ENCODE results near the gene MRPL17.
A peak's percentile ranks its signal among the peaks of the same experiment; 100 is the strongest.
"Not testable (repeated sequence)": the region's sequence is repeated elsewhere in the genome, so short reads cannot be mapped to it uniquely, and the experiment has no call there.

MRPL17 gene

DNA sequence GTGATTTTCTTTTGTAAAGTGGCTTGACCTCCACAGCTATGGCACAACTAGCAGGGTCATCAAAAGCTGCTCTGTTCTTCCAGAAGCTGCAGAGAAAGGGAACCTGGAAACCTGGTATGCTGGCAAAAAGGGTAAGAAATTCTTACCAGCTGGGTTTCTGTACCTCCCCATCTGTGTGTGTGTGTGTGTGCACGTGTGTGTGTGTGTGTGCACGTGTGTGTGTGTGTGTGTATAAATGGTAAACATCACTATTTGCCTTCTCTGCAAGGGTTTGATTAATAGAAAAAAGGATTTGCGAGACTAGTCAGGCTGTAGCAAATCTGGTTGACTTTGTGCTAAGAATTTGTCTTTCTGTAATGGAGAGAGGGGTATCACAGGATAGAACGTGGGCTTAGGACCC lies 4.7 kb upstream of the MRPL17 start:
- peaks cover 0 to under 1% (median 0%) of the 10 kb centered on the region in 11 experiments; a peak in 1 of 22 replicates for H4K20me1 ChIP-seq
- H3K4me1 ChIP-seq, result peaks cover 0 to 15% (median 5%) of the 10 kb centered on the region in 10 experiments; a peak in 13 of 20 replicates
- H3K27me3 ChIP-seq, result no peaks in the 10 kb centered on the region
- H3K4me2 ChIP-seq, result no peak overlapping the region
- H3K36me3 ChIP-seq, result no peaks in the 10 kb centered on the region
- no peak overlapping the region for H3K27ac ChIP-seq
- no peak overlapping the region for H3K9ac ChIP-seq
- no peak for TF ChIP-seq Cebpa-rat (IDR thresholded peaks at IDR 0.05)
- H3K4me3 ChIP-seq, result no peak overlapping the region
- peaks cover 0 to 8% (median 5%) of the 10 kb centered on the region in 11 experiments; a peak in 7 of 22 replicates for H3K9me3 ChIP-seq (replicated peaks in 1 of 11)

DNA sequence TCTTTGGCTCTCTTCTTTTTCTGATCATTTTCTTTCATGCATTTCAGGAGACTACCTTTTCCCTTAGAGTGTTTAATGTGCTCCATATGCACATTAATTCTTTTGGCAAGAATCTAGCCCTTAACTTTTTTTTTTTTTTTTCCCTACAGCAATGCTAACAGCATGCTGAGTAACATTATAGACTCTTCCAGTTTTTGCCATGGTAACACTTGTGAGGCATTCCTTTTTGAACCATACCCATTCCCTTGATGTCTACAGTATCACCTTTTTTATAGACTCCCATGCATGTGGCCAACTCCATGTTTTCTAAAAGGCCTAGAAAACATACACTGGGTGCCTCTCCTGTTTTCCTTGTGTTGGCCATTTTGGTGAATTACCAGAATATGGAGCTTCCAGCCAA lies 2.9 kb upstream of the MRPL17 start:
- Histone ChIP-seq H3K4me1 (peaks cover 14 to 19% (median 17%) of the 10 kb centered on the region in 10 experiments), H3K9ac (no peak overlapping the region), H3K27ac (no peak overlapping the region), H4K20me1 (peaks cover 0 to 19% (median 14%) of the 10 kb centered on the region in 11 experiments; a peak in 17 of 22 replicates), H3K9me3 (replicated peaks in 1 of 11) (peaks cover 0 to 8% (median 5%) of the 10 kb centered on the region in 11 experiments; a peak in 7 of 22 replicates), H3K36me3 (peaks cover 4 to 12% (median 11%) of the 10 kb centered on the region in 11 experiments; a peak in 21 of 22 replicates), H3K4me3 (no peak overlapping the region), H3K4me2 (no peak overlapping the region), H3K27me3 (no peaks in the 10 kb centered on the region)
- no peak for TF ChIP-seq Cebpa-rat (IDR thresholded peaks at IDR 0.05)

DNA sequence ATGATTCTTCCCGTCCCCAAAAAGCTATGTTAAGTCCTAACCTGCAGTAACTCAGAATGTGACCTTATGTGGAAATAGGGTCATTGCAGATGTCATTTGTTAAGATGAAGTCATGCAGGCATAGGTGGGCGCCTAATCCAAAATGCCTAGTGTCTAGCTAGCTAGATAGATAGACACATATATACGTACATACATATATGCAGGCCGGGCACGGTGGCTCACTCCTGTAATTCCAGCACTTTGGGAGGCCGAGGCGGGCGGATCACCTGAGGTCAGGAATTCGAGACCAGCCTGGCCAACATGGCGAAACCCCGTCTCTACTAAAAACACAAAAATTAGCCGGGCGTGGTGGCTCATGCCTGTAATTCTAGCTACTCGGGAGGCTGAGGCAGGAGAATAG lies 928 bp upstream of the MRPL17 start:
- peak overlapping the region in 10 of 11 experiments; percentile 81 to 94 (median 90); a peak in 16 of 22 replicates for H3K9ac ChIP-seq
- H3K27me3 ChIP-seq; H3K9me3 ChIP-seq (replicated peaks in 1 of 11): not testable (repeated sequence)
- peaks cover 0 to 39% (median 34%) of the 10 kb centered on the region in 11 experiments; a peak in 17 of 22 replicates for H4K20me1 ChIP-seq
- peak overlapping the region; percentile 54 to 96 (median 94); a peak in 14 of 20 replicates for H3K4me3 ChIP-seq
- peak overlapping the region in 8 of 11 experiments; percentile 78 to 88 (median 83); a peak in 14 of 22 replicates for H3K27ac ChIP-seq
- H3K4me2 ChIP-seq, result peak overlapping the region; percentile 52 to 93 (median 68)
- H3K36me3 ChIP-seq, result peaks cover 15 to 32% (median 30%) of the 10 kb centered on the region in 11 experiments; a peak in 21 of 22 replicates
- H3K4me1 ChIP-seq, result peaks cover 20 to 28% (median 26%) of the 10 kb centered on the region in 10 experiments

DNA sequence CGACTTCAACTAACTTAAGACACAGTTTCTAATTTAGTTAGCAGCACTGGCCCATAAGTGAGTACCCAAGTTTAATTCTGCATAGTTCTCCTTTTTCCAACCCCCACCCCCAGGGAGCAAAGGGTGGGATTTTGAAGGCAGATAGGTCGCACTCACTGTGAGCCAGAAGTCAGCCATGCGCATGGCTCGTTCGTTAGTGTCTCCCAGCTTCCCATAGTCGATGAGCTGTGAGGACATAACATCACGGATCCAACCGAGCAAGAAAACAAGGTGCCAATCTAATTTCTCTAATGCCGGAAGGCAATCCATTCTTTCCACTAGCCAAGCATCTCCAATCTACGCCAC lies 577 bp downstream of the MRPL17 start:
- TF ChIP-seq Cebpa-rat (IDR thresholded peaks at IDR 0.05), result no peak
- no peaks in the 10 kb centered on the region for H3K9me3 ChIP-seq (replicated peaks in 1 of 11)
- no peaks in the 10 kb centered on the region for H3K27me3 ChIP-seq
- peaks cover 0 to 40% (median 35%) of the 10 kb centered on the region in 11 experiments; a peak in 17 of 22 replicates for H4K20me1 ChIP-seq
- H3K4me2 ChIP-seq, result peak overlapping the region; percentile 88 to 99 (median 97)
- peaks cover 15 to 36% (median 31%) of the 10 kb centered on the region in 11 experiments; a peak in 21 of 22 replicates for H3K36me3 ChIP-seq
- peak overlapping the region; percentile 8 to 91 (median 87); a peak in 21 of 22 replicates for H3K27ac ChIP-seq
- H3K4me3 ChIP-seq, result peak overlapping the region; percentile 86 to 96 (median 94)
- peaks cover 20 to 28% (median 26%) of the 10 kb centered on the region in 10 experiments for H3K4me1 ChIP-seq
- peak overlapping the region; percentile 79 to 94 (median 89) for H3K9ac ChIP-seq

DNA sequence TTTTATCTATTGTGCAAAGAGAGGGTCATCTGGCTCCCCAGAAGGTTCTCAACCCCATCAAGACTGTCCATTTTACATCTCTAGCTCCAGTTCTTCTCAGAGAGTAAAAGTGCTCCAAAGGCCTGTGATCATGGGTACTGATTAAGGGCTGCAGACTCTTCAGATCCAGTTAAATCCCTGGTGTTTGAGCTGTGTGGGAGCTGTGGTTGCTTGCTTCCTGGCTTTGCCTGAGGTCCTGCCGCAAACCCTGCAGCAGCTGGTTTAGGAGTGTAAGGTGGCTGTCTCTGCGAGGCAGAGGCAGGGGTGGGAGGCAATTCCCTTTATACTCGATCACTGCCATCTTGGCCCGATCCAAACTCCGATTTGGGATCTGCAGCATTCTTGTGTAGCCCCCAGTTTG lies 1.2 kb downstream of the MRPL17 start:
- H3K4me3 ChIP-seq, result peak overlapping the region; percentile 86 to 96 (median 94)
- H3K27me3 ChIP-seq, result no peaks in the 10 kb centered on the region
- H3K4me1 ChIP-seq, result peaks cover 20 to 28% (median 26%) of the 10 kb centered on the region in 10 experiments
- peak overlapping the region; percentile 8 to 91 (median 87); a peak in 18 of 22 replicates for H3K27ac ChIP-seq
- peak overlapping the region; percentile 79 to 94 (median 89) for H3K9ac ChIP-seq
- peaks cover 15 to 36% (median 31%) of the 10 kb centered on the region in 11 experiments; a peak in 21 of 22 replicates for H3K36me3 ChIP-seq
- H3K9me3 ChIP-seq (replicated peaks in 1 of 11), result no peaks in the 10 kb centered on the region
- peaks cover 0 to 40% (median 35%) of the 10 kb centered on the region in 11 experiments; a peak in 17 of 22 replicates for H4K20me1 ChIP-seq
- H3K4me2 ChIP-seq, result peak overlapping the region; percentile 88 to 99 (median 97)
- TF ChIP-seq Cebpa-rat (IDR thresholded peaks at IDR 0.05), result no peak

DNA sequence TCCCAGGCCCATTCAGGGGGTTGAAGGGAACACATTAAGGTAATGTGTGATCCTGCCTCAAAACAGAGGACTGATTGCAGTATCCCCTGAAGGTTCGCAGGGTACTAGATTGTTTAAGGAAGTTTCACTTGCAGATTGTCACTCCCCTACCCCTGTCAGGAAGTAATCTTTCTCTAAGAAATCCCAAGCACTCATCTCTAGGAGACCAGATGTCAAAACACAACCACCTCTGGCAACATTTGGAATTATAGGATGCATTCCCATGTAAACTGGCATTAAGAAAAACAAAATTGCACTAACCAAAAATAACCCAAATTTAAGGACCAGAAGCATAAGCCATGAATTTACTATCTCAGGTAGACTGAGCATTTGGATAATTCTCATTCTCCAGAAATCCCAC lies 1.6 kb downstream of the MRPL17 start:
- Histone ChIP-seq H3K9ac (peak overlapping the region; percentile 79 to 94 (median 89); a peak in 20 of 22 replicates), H3K9me3 (replicated peaks in 1 of 11) (no peaks in the 10 kb centered on the region), H4K20me1 (peaks cover 0 to 40% (median 35%) of the 10 kb centered on the region in 11 experiments; a peak in 17 of 22 replicates), H3K4me3 (peak overlapping the region; percentile 86 to 96 (median 94)), H3K27ac (peak overlapping the region in 3 of 11 experiments; percentile 87 to 91 (median 88); a peak in 3 of 22 replicates), H3K4me2 (peak overlapping the region; percentile 88 to 99 (median 97)), H3K4me1 (peaks cover 20 to 28% (median 26%) of the 10 kb centered on the region in 10 experiments), H3K36me3 (peaks cover 15 to 36% (median 31%) of the 10 kb centered on the region in 11 experiments; a peak in 21 of 22 replicates), H3K27me3 (no peaks in the 10 kb centered on the region)
- no peak for TF ChIP-seq Cebpa-rat (IDR thresholded peaks at IDR 0.05)

DNA sequence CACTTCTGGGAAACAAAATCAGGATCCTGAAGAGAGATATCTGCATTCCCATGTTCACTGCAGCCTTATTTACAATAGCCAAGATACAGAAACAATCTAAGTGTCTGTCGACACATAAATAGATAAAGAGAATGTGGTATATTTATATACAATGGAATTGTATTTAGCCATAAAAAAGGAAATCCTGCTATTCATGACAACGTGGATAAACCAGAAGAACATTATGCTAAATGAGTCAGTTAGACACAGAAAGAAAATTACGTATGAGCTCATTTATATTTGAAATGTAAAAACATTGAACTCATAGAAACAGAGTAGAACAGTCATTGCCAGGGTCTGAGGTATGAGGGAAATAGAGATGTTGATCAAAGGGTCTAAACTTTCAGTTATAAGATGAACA lies 6.1 kb downstream of the MRPL17 start:
- H3K4me1 ChIP-seq, result peaks cover 21 to 56% (median 31%) of the 10 kb centered on the region in 10 experiments
- no peak overlapping the region for H3K27ac ChIP-seq
- H3K9ac ChIP-seq, result no peak overlapping the region
- no peaks in the 10 kb centered on the region for H3K27me3 ChIP-seq
- peaks cover 15 to 34% (median 30%) of the 10 kb centered on the region in 11 experiments; a peak in 21 of 22 replicates for H3K36me3 ChIP-seq
- TF ChIP-seq Cebpa-rat (IDR thresholded peaks at IDR 0.05), result no peak
- no peak overlapping the region for H3K4me2 ChIP-seq
- no peak overlapping the region for H3K4me3 ChIP-seq
- H3K9me3 ChIP-seq (replicated peaks in 1 of 11), result no peaks in the 10 kb centered on the region
- H4K20me1 ChIP-seq, result peaks cover 0 to 32% (median 30%) of the 10 kb centered on the region in 11 experiments; a peak in 17 of 22 replicates

DNA sequence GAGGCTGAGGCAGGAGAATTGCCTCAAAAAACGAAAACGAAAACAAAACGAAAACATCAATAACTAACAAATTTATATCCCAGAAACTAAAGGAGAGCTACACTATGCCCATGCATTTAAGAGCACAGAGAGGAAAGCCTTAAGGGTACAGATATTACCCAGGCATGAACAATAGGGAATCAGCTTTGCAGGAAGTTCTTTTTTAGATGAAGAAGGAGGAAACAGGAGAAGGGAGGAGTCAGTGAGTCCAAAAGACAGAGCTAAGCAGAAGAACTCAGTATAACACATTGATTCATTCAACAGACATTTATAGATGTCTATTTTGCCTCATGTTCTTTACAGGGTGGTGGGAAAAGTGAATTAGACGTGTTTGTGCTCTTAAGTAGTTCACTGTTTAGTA lies 8.3 kb downstream of the MRPL17 start:
- Histone ChIP-seq H3K27ac (no peak overlapping the region), H3K9ac (no peak overlapping the region), H3K27me3 (no peaks in the 10 kb centered on the region), H3K4me3 (no peak overlapping the region), H4K20me1 (peaks cover 0 to 10% (median 9%) of the 10 kb centered on the region in 11 experiments; a peak in 8 of 22 replicates), H3K36me3 (peaks cover 0 to 13% (median 9%) of the 10 kb centered on the region in 11 experiments; a peak in 12 of 22 replicates), H3K9me3 (replicated peaks in 1 of 11) (no peaks in the 10 kb centered on the region), H3K4me2 (peak overlapping the region in 9 of 11 experiments; percentile 31 to 68 (median 57); a peak in 17 of 22 replicates), H3K4me1 (peaks cover 6 to 46% (median 12%) of the 10 kb centered on the region in 10 experiments; a peak in 18 of 20 replicates)
- no peak for TF ChIP-seq Cebpa-rat (IDR thresholded peaks at IDR 0.05)

DNA sequence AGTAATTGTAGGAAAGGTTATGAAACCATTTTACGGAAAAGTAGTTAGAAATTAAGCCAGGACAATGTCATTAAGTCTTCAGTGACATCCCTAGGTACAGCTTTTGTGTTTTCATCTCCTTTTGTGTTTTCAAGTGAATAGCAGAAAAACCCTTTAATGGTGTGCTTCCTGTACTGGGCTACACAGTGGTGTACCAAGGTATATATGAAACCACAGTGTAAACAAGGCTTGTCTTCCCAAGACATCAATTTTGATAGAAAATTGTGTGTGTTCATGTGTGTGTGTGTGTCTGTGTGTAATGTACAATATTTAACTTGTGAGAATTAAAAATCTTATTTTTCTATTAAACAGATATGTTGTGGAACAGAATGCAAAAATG lies 8.9 kb downstream of the MRPL17 start:
- TF ChIP-seq Cebpa-rat (IDR thresholded peaks at IDR 0.05), result no peak
- Histone ChIP-seq H3K9ac (no peak overlapping the region), H3K36me3 (peaks cover 0 to 6% (median 2%) of the 10 kb centered on the region in 11 experiments; a peak in 9 of 22 replicates), H3K4me2 (peak overlapping the region in 4 of 11 experiments; percentile 45 to 68 (median 66); a peak in 6 of 22 replicates), H3K4me1 (peaks cover 6 to 46% (median 12%) of the 10 kb centered on the region in 10 experiments; a peak in 18 of 20 replicates), H3K9me3 (replicated peaks in 1 of 11) (no peaks in the 10 kb centered on the region), H3K27ac (no peak overlapping the region), H3K27me3 (no peaks in the 10 kb centered on the region), H3K4me3 (no peak overlapping the region), H4K20me1 (peaks cover 0 to 4% (median 2%) of the 10 kb centered on the region in 11 experiments; a peak in 7 of 22 replicates)

Measured in BLaER1 treated with 17β-estradiol and CSF1 and Interleukin-3, amounts not matched to agents 10 nM and 100 nM (cell line).